Testis (tissue), 3 donors: ENCODE results near the gene NUDT3. TPM values are rescaled to one million over a fixed set of nuclear protein-coding genes. Genes with fewer than 3 reads are reported as not detected.
"Not testable (repeated sequence)": the region's sequence is repeated elsewhere in the genome, so short reads cannot be mapped to it uniquely, and the experiment has no call there.

ENCODE experiments used
- DNase-seq: peaks from one replicate; pipeline ENCODE4 v3.0.0-alpha.2; 2019
- H3K27ac ChIP-seq, 2 donors: fragments of 200-600 bp; sonication (generic); one replicate each; pipeline ENCODE4 v1.5.1; 2019
- H3K27me3 ChIP-seq: fragments of 200-600 bp; sonication (generic); one replicate; pipeline ENCODE4 v1.5.1; 2019
- H3K36me3 ChIP-seq: fragments of 200-600 bp; sonication (generic); one replicate; pipeline ENCODE4 v1.5.1; 2017; ENCODE audit warnings: low read depth; ENCODE audit errors: missing control alignments
- H3K4me1 ChIP-seq: fragments of 200-600 bp; sonication (generic); one replicate; pipeline ENCODE4 v1.5.1; 2019
- H3K4me3 ChIP-seq, 2 donors: fragments of 200-600 bp; sonication (generic); one replicate each; pipeline ENCODE4 v1.5.1; 2017 to 2019
- H3K9me3 ChIP-seq: fragments of 200-600 bp; sonication (generic); one replicate; pipeline ENCODE4 v1.5.1; 2017
- CTCF ChIP-seq, 3 experiments: fragments of 450-650 bp in 2 of 3; fragments of 200-600 bp in 1 of 3; sonication (generic) in 1 of 3; IDR thresholded peaks; one replicate each; pipeline ENCODE4 v1.5.1; 2016 to 2019; ENCODE audit warnings: antibody characterized with exemption in 3 of 3, mild to moderate bottlenecking in 2 of 3, moderate library complexity in 1 of 3
- POLR2A ChIP-seq: fragments of 450-650 bp; IDR thresholded peaks from one replicate; pipeline ENCODE4 v1.6.1; 2017; ENCODE audit warnings: antibody characterized with exemption, mild to moderate bottlenecking, moderate library complexity
- WGBS, 2 donors: methylation state at CpG; one replicate each; pipeline ENCODE4 v1.1.5; 2018; 5-methylcytosine and 5-hydroxymethylcytosine counted together
- intact Hi-C: fragments of 100-400 bp; cut with DNase I; formaldehyde crosslinking; loops from one replicate; pipeline ENCODE4 v1.15.1; 2023; ENCODE audit warnings: low total_unique reads
- polyA plus RNA-seq: library from polyadenylated mRNA; stranded (reverse); fragments of 350-450 nt; fragmentation: Illumina TruSeq; extraction: RNeasy Lipid Tissue Mini Kit (QIAGEN cat#74804); gene quantifications from one replicate; pipeline ENCODE4 v1.2.3, GENCODE V29; 2014; ENCODE audit warnings: low read depth, low replicate concordance; ENCODE audit not compliant: insufficient read depth
- total RNA-seq, 2 donors: library from RNA; depleted of rRNA; stranded (reverse); fragments of >200 nt; gene quantifications; one replicate each; pipeline ENCODE4 v1.2.3, GENCODE V29; 2016

NUDT3 gene
- total and polyA plus RNA-seq, 3 donors from 2014 or later, result 18.7 to 28.3 (median 24.0) TPM

- intact Hi-C loops, result no loop called here
- Histone ChIP-seq H3K27me3 (no peaks in the 10 kb centered on the region), H3K4me3 (no peak overlapping the region), H3K9me3 (no peaks in the 10 kb centered on the region), H3K27ac (no peak overlapping the region), H3K36me3 (no peaks in the 10 kb centered on the region), H3K4me1 (no peaks in the 10 kb centered on the region)
- no peak for DNase-seq
- no peak for TF ChIP-seq CTCF (IDR thresholded peaks at IDR 0.05)
- no peak for TF ChIP-seq POLR2A
- 78 to 85% methylated on average over 1 of the region's 1 CpG for WGBS, 2 donors
These were observed 34.5 kb downstream of the NUDT3 start for GRCh38 chr6:34357937-34358336.

DNA sequence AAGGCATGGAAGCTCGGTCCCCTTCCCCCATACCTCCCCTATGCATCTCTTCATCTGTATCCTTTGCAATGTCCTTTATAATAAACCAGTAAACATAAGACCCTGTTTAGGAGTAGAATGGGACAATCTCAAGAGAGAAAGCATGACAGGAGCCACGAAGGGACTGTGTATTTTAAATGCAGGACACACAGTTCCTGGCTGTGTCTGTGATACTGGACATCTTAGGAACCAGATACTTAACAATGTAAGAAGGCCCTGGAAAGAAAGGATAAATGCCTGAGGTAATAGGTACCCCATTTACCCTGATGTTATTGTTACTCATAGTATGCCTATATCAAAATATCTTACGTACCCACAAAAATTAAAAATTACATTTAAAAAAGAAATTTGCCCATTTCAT lies 36.6 kb downstream of the NUDT3 start:
- Histone ChIP-seq H3K36me3 (no peaks in the 10 kb centered on the region), H3K27me3 (no peaks in the 10 kb centered on the region), H3K4me3 (no peak overlapping the region), H3K4me1 (no peaks in the 10 kb centered on the region), H3K9me3 (no peaks in the 10 kb centered on the region), H3K27ac (no peak overlapping the region)
- WGBS, 2 donors, result 69 to 80% methylated on average over 3 of the region's 3 CpGs
- intact Hi-C loops, result no loop called here
- no peak for TF ChIP-seq CTCF (IDR thresholded peaks at IDR 0.05)
- no peak for DNase-seq

- H3K36me3 ChIP-seq, H3K9me3 ChIP-seq, H3K27ac ChIP-seq, H3K4me1 ChIP-seq, DNase-seq, intact Hi-C loops, H3K4me3 ChIP-seq, H3K27me3 ChIP-seq: not testable (repeated sequence)
- WGBS, 2 donors, result 96% methylated on average over 3 to 6 of the region's 6 CpGs
These were observed 38.2 kb downstream of the NUDT3 start for GRCh38 chr6:34354230-34354629.

- H3K36me3 ChIP-seq, H3K4me1 ChIP-seq, H3K4me3 ChIP-seq, intact Hi-C loops, H3K27ac ChIP-seq, H3K9me3 ChIP-seq, H3K27me3 ChIP-seq, DNase-seq: not testable (repeated sequence)
- WGBS, 2 donors, result 85 to 87% methylated on average over 7 of the region's 7 CpGs
These were observed 38.9 kb downstream of the NUDT3 start for GRCh38 chr6:34353530-34353929.

- Histone ChIP-seq H3K4me3 (no peak overlapping the region), H3K9me3 (no peaks in the 10 kb centered on the region), H3K4me1 (no peaks in the 10 kb centered on the region), H3K27me3 (no peaks in the 10 kb centered on the region), H3K27ac (no peak overlapping the region), H3K36me3 (no peaks in the 10 kb centered on the region)
- DNase-seq, result no peak
- 90 to 94% methylated on average over 2 of the region's 2 CpGs for WGBS, 2 donors
- TF ChIP-seq POLR2A (no peak), CTCF (IDR thresholded peaks at IDR 0.05) (no peak)
- intact Hi-C loops, result no loop called here
These were observed 40.0 kb downstream of the NUDT3 start for GRCh38 chr6:34352305-34352937.

- 49 to 56% methylated on average over 7 of the region's 7 CpGs for WGBS, 2 donors
- DNase-seq, result no peak
- H3K36me3 ChIP-seq, result no peaks in the 10 kb centered on the region
- no peaks in the 10 kb centered on the region for H3K9me3 ChIP-seq
- intact Hi-C loops, result no loop called here
- no peak for TF ChIP-seq POLR2A
- TF ChIP-seq CTCF (IDR thresholded peaks at IDR 0.05), result no peak
- no peaks in the 10 kb centered on the region for H3K27me3 ChIP-seq
- H3K27ac ChIP-seq, result no peak overlapping the region
- H3K4me1 ChIP-seq, result no peaks in the 10 kb centered on the region
- H3K4me3 ChIP-seq, result no peak overlapping the region
These were observed 41.6 kb downstream of the NUDT3 start for GRCh38 chr6:34350934-34351217.
